Liver (tissue), 3 donors: ENCODE measurements around the gene OGFR.

Experiments used
- CTCF ChIP-seq: fragments of 150-350 bp; IDR thresholded peaks from 2 replicates; pipeline ENCODE4 v1.5.1; 2017; ENCODE audit warnings: improper control_type of control experiment, low read depth, low read length; ENCODE audit not compliant: missing input control
- GABPA ChIP-seq, 2 donors: IDR thresholded peaks in 1 of 2; conservative IDR thresholded peaks in 1 of 2; 2 replicates each; pipeline ENCODE4 v1.6.1; 2016; ENCODE audit warnings: antibody characterized with exemption in 2 of 2, mild to moderate bottlenecking in 1 of 2, moderate library complexity in 1 of 2
- JUND ChIP-seq, 2 donors: IDR thresholded peaks; 2 replicates each; pipeline ENCODE4 v1.6.1; 2016; ENCODE audit warnings: antibody characterized with exemption in 2 of 2
- MAX ChIP-seq: IDR thresholded peaks from 2 replicates; pipeline ENCODE4 v1.6.1; 2016; ENCODE audit warnings: antibody characterized with exemption
- RAD21 ChIP-seq, 2 donors: IDR thresholded peaks; 2 replicates each; pipeline ENCODE4 v1.6.1; 2016; ENCODE audit warnings: antibody characterized with exemption in 2 of 2, mild to moderate bottlenecking in 2 of 2
- SP1 ChIP-seq: IDR thresholded peaks from 2 replicates; pipeline ENCODE4 v1.6.1; 2018; ENCODE audit warnings: antibody characterized with exemption, mild to moderate bottlenecking
- TF ChIP-seq, protein P1 (sequence below): IDR thresholded peaks from 2 replicates; pipeline ENCODE4 v1.6.1; 2016; ENCODE audit warnings: antibody characterized with exemption, mild to moderate bottlenecking
- donor health status: healthy.
- donor health status: healthy.

GRCh38 chr20:62846166-62846890 is 41.7 kb downstream of the OGFR start:
- no peak for TF ChIP-seq CTCF
- TF ChIP-seq, protein P1, sequence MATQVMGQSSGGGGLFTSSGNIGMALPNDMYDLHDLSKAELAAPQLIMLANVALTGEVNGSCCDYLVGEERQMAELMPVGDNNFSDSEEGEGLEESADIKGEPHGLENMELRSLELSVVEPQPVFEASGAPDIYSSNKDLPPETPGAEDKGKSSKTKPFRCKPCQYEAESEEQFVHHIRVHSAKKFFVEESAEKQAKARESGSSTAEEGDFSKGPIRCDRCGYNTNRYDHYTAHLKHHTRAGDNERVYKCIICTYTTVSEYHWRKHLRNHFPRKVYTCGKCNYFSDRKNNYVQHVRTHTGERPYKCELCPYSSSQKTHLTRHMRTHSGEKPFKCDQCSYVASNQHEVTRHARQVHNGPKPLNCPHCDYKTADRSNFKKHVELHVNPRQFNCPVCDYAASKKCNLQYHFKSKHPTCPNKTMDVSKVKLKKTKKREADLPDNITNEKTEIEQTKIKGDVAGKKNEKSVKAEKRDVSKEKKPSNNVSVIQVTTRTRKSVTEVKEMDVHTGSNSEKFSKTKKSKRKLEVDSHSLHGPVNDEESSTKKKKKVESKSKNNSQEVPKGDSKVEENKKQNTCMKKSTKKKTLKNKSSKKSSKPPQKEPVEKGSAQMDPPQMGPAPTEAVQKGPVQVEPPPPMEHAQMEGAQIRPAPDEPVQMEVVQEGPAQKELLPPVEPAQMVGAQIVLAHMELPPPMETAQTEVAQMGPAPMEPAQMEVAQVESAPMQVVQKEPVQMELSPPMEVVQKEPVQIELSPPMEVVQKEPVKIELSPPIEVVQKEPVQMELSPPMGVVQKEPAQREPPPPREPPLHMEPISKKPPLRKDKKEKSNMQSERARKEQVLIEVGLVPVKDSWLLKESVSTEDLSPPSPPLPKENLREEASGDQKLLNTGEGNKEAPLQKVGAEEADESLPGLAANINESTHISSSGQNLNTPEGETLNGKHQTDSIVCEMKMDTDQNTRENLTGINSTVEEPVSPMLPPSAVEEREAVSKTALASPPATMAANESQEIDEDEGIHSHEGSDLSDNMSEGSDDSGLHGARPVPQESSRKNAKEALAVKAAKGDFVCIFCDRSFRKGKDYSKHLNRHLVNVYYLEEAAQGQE: no peak
- TF ChIP-seq RAD21 (IDR thresholded peaks at IDR 0.05): no peak
- no peak for TF ChIP-seq SP1
- TF ChIP-seq JUND (IDR thresholded peaks at IDR 0.05): no peak
- no peak for TF ChIP-seq MAX
- no peak for TF ChIP-seq GABPA (IDR thresholded peaks at IDR 0.05 in 1 of 2, conservative IDR thresholded peaks at IDR 0.05 in 1 of 2)
